HEK293T (cell line): ENCODE measurements around the gene LEFTY1.

Experiments
- FOXK2 ChIP-seq: fragments of 450-650 bp; IDR thresholded peaks from 2 replicates; pipeline ENCODE4 v1.6.1; 2016; ENCODE audit warnings: mild to moderate bottlenecking
- SP1 ChIP-seq: fragments of 450-650 bp; IDR thresholded peaks from 2 replicates; pipeline ENCODE4 v1.6.1; 2017
- SUZ12 ChIP-seq: fragments of 450-650 bp; IDR thresholded peaks from 2 replicates; pipeline ENCODE4 v1.6.1; 2016; ENCODE audit warnings: mild to moderate bottlenecking
- ZNF384 ChIP-seq: fragments of 450-650 bp; IDR thresholded peaks from 2 replicates; pipeline ENCODE4 v1.6.1; 2016
- TF ChIP-seq, protein P1 (sequence below): fragments of 450-650 bp; IDR thresholded peaks from 2 replicates; pipeline ENCODE4 v1.6.1; 2016

DNA sequence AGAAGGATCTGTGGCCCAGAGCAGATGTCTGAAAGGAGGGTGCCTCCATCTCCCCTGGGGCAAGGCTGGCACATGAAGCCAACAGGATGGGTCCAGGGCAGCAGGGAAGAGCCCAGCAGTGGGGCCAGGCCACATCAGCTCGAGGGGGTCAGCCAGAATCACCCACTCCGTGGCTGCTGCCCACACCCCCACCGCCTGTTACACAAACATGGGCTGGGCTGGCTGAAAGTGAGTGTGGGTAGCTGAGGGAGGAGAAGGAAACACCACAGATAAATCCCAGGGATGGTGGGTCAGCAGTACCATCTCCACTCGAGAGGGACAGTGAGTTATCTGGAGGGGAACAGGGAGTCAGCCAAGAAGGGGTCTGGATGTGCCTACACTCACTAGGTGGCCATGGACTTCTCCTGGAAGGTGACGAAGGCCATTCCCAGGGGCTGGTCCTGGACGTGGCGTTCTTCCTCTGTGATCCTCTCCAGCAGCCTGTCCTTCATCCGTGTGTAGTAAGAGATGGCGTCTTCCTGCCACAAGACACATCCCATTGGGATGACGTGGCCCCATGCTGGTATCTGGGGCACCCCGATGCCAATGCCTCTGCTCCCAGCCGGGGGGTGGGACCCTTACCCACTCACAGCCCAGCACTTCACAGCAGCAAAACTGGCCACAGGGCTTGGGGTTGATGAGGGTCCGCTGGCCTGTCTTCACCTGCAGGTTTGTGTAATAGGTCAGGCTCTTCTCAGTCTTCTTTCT is 26.9 kb downstream of the LEFTY1 start:
- no peak for TF ChIP-seq FOXK2
- no peak for TF ChIP-seq SUZ12
- TF ChIP-seq, protein P1, sequence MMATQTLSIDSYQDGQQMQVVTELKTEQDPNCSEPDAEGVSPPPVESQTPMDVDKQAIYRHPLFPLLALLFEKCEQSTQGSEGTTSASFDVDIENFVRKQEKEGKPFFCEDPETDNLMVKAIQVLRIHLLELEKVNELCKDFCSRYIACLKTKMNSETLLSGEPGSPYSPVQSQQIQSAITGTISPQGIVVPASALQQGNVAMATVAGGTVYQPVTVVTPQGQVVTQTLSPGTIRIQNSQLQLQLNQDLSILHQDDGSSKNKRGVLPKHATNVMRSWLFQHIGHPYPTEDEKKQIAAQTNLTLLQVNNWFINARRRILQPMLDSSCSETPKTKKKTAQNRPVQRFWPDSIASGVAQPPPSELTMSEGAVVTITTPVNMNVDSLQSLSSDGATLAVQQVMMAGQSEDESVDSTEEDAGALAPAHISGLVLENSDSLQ = no peak
- TF ChIP-seq ZNF384 = no peak
- no peak for TF ChIP-seq SP1
